Lung (tissue), 12 donors: ENCODE data around the gene MED13L. TPM values are rescaled to one million over a fixed set of nuclear protein-coding genes. Genes with fewer than 3 reads are reported as not detected.
A peak's percentile ranks its signal among the peaks of the same experiment; 100 is the strongest.

ENCODE experiments used
- ATAC-seq: fragments of 200-7000 bp; cut with Tn5 transposase; one replicate; pipeline ENCODE4 v1.9.1; 2020; ENCODE audit warnings: moderate number of reproducible peaks; ENCODE audit not compliant: insufficient read depth, low FRiP score
- DNase-seq, 3 donors: peaks; one replicate each; pipeline ENCODE4 v3.0.0-alpha.2; 2013 to 2017
- H3K27ac ChIP-seq, 2 donors: one replicate each; pipeline ENCODE4 v1.5.1; 2013; ENCODE audit warnings: mild to moderate bottlenecking in 2 of 2, moderate library complexity in 2 of 2, control low read depth in 1 of 2, inconsistent platforms in 1 of 2, low read depth in 1 of 2, low read length in 1 of 2
- H3K27me3 ChIP-seq, 3 donors: one replicate each; pipeline ENCODE4 v1.5.1; 2013; ENCODE audit warnings: low read length in 2 of 3; ENCODE audit not compliant: control insufficient read depth in 3 of 3, insufficient read depth in 3 of 3
- H3K36me3 ChIP-seq, 4 donors: one replicate each; pipeline ENCODE4 v1.5.1; 2013; ENCODE audit warnings: low read length in 4 of 4, mild to moderate bottlenecking in 1 of 4, moderate library complexity in 1 of 4; ENCODE audit not compliant: control insufficient read depth in 4 of 4, insufficient read depth in 4 of 4
- H3K4me1 ChIP-seq, 5 donors: one replicate each; pipeline ENCODE4 v1.5.1; 2013; ENCODE audit warnings: low read length in 5 of 5, mild to moderate bottlenecking in 2 of 5, moderate library complexity in 1 of 5; ENCODE audit not compliant: control insufficient read depth in 5 of 5, insufficient read depth in 5 of 5
- H3K4me3 ChIP-seq: one replicate; pipeline ENCODE4 v1.5.1; 2013; ENCODE audit warnings: mild to moderate bottlenecking, control low read depth, moderate library complexity
- H3K9ac ChIP-seq, 2 donors: one replicate each; pipeline ENCODE4 v1.5.1; 2013; ENCODE audit warnings: low read length in 2 of 2, control low read depth in 1 of 2; ENCODE audit not compliant: insufficient read depth in 1 of 2
- H3K9me3 ChIP-seq, 4 donors: one replicate each; pipeline ENCODE4 v1.5.1; 2013; ENCODE audit warnings: low read length in 3 of 4, mild to moderate bottlenecking in 1 of 4, moderate library complexity in 1 of 4; ENCODE audit not compliant: control insufficient read depth in 4 of 4, insufficient read depth in 3 of 4
- WGBS, 2 donors: extraction: QIAGEN DNeasy Blood & Tissue Kit; methylation state at CpG; one replicate each; pipeline ENCODE4 v1.1.7; 2013; 5-methylcytosine and 5-hydroxymethylcytosine counted together
- polyA plus RNA-seq, 2 donors: library from polyadenylated mRNA; stranded (reverse); fragments of 200-250 nt; gene quantifications; one replicate each; pipeline ENCODE4 v1.2.1, GENCODE V29; 2013
- total RNA-seq, 2 donors: library from RNA; depleted of rRNA in 1 of 2; stranded (reverse); fragments of >200 nt in 1 of 2; gene quantifications; one replicate each; pipeline ENCODE4 v1.2.1, GENCODE V29; 2014 to 2021
- TF ChIP-seq, protein P1 (sequence below): IDR thresholded peaks from 2 replicates; pipeline ENCODE4 v1.5.1; 2012; ENCODE audit warnings: mild to moderate bottlenecking; ENCODE audit errors: control extremely low read depth, extremely low read depth
- donor health status: control.
- donor health status: control.
- donor health status: Bipolar disorder and iron deficiency.
- donor health status: healthy.
- donor health status: DM: yes; HTN: yes; CAD: no.

Gene MED13L
- total and polyA plus RNA-seq, 4 donors: 18.2 to 329 (median 71.4) TPM

DNA sequence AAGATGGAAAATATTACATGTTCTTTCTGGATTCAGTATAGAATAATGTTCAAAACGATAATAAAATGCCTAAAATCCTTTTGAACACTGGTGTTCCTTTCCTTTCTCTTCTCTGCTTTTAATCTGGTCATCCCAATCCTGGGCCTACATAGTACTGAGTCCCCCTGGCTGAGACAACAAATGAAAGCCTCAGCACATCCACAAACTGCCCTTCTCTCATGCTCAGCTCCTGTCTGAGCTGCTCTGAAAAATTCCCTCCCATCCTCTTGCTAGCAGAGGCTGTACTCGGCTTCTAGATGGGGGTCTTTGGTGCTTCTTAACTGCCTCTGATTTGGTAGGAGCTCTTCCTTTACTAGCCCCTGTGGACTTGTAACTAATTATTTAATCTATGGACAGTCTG, 232.3 kb downstream of the MED13L start:
- Histone ChIP-seq H3K4me1 (peaks cover 0 to 26% (median 14%) of the 10 kb centered on the region in 5 donors), H3K9ac (no peak overlapping the region), H3K4me3 (no peak overlapping the region), H3K27me3 (no peaks in the 10 kb centered on the region), H3K27ac (no peak overlapping the region), H3K9me3 (no peaks in the 10 kb centered on the region), H3K36me3 (no peaks in the 10 kb centered on the region)
- TF ChIP-seq, protein P1, sequence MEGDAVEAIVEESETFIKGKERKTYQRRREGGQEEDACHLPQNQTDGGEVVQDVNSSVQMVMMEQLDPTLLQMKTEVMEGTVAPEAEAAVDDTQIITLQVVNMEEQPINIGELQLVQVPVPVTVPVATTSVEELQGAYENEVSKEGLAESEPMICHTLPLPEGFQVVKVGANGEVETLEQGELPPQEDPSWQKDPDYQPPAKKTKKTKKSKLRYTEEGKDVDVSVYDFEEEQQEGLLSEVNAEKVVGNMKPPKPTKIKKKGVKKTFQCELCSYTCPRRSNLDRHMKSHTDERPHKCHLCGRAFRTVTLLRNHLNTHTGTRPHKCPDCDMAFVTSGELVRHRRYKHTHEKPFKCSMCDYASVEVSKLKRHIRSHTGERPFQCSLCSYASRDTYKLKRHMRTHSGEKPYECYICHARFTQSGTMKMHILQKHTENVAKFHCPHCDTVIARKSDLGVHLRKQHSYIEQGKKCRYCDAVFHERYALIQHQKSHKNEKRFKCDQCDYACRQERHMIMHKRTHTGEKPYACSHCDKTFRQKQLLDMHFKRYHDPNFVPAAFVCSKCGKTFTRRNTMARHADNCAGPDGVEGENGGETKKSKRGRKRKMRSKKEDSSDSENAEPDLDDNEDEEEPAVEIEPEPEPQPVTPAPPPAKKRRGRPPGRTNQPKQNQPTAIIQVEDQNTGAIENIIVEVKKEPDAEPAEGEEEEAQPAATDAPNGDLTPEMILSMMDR: no peak
- DNase-seq (no peak), ATAC-seq (no peak)
- 96 to 97% methylated on average over 2 of the region's 2 CpGs for WGBS, 2 donors

GRCh38 chr12:116043659-116044535, 233.6 kb downstream of the MED13L start:
- Histone ChIP-seq H3K9ac (no peak overlapping the region), H3K4me1 (peaks cover 0 to 26% (median 12%) of the 10 kb centered on the region in 5 donors), H3K27me3 (no peaks in the 10 kb centered on the region), H3K27ac (no peak overlapping the region), H3K4me3 (no peak overlapping the region), H3K9me3 (no peaks in the 10 kb centered on the region), H3K36me3 (no peaks in the 10 kb centered on the region)
- TF ChIP-seq, protein P1: no peak
- ATAC-seq (no peak), DNase-seq (peak in 1 of 3 donors; percentile 70)
- WGBS, 2 donors: 67 to 75% methylated on average over 5 of the region's 5 CpGs

DNA sequence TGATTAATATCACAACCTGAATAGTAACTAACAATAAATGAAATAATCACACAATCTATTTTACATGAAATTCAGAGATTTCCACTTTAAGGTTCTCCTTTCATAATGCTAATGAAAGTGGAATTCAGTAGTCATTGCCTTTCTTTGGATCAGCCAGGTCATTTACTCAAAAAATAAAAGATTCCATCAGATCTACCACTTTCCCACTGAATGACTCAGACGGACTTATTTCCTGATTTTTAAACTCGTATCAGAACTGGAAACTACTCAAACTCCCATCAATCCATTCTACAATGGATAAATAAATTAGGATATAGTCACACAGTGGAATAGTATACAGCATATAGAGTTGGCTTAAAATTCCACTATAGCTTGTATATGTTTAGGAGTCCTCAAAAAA, 237.1 kb downstream of the MED13L start:
- DNase-seq: no peak
- Histone ChIP-seq H3K27me3 (no peaks in the 10 kb centered on the region), H3K4me1 (peaks cover 0 to 19% (median 9%) of the 10 kb centered on the region in 5 donors), H3K9ac (no peak overlapping the region), H3K27ac (no peak overlapping the region), H3K36me3 (no peaks in the 10 kb centered on the region), H3K4me3 (no peak overlapping the region), H3K9me3 (no peaks in the 10 kb centered on the region)
- 78 to 80% methylated on average over 2 of the region's 2 CpGs for WGBS, 2 donors
- ATAC-seq: no peak
- TF ChIP-seq, protein P1: no peak
